H1 (cell line): ENCODE results near the gene TXN2. TPM values are rescaled to one million over a fixed set of nuclear protein-coding genes. Genes with fewer than 3 reads are reported as not detected.

Experiments used
- ATF2 ChIP-seq: IDR thresholded peaks from 2 replicates; pipeline ENCODE4 v1.6.1; 2012; ENCODE audit warnings: low read length, inconsistent platforms
- BACH1 ChIP-seq: IDR thresholded peaks from 2 replicates; pipeline ENCODE4 v1.6.1; 2012; ENCODE audit warnings: low read length, improper control_type of control experiment
- CBX8 ChIP-seq: fragments of 300-800, 300-1000 bp; sonication (generic); IDR thresholded peaks from 2 replicates; pipeline ENCODE4 v1.7.1; 2016; ENCODE audit warnings: low read depth, low read length, borderline replicate concordance
- CEBPB ChIP-seq: IDR thresholded peaks from 2 replicates; pipeline ENCODE4 v1.6.1; 2012; ENCODE audit warnings: low read depth, low read length
- CHD2 ChIP-seq: IDR thresholded peaks from 2 replicates; pipeline ENCODE4 v1.6.1; 2012; ENCODE audit warnings: low read length, improper control_type of control experiment
- CTBP2 ChIP-seq: IDR thresholded peaks from 2 replicates; pipeline ENCODE4 v1.7.0; 2011; ENCODE audit warnings: borderline replicate concordance, mild to moderate bottlenecking, moderate library complexity, mixed read lengths, low read length; ENCODE audit not compliant: insufficient read depth, insufficient read length
- CTCF ChIP-seq, 3 experiments: IDR thresholded peaks; 1 replicate in 2 of 3; 2 replicates in 1 of 3; pipeline versions ENCODE4 v1.5.1 to v1.6.1; 2011; ENCODE audit warnings: low read length in 3 of 3, mild to moderate bottlenecking in 3 of 3, inconsistent platforms in 2 of 3, low read depth in 1 of 3, moderate library complexity in 1 of 3; ENCODE audit not compliant: insufficient read depth in 1 of 3; ENCODE audit errors: control extremely low read depth in 1 of 3
- E2F6 ChIP-seq: IDR thresholded peaks from 2 replicates; pipeline ENCODE4 v1.6.1; 2012; ENCODE audit warnings: inconsistent platforms
- FOSL1 ChIP-seq: IDR thresholded peaks from 2 replicates; pipeline ENCODE4 v1.6.1; 2011; ENCODE audit warnings: mild to moderate bottlenecking, low read depth, low read length, moderate library complexity; ENCODE audit not compliant: insufficient read depth
- GTF2F1 ChIP-seq: IDR thresholded peaks from 2 replicates; pipeline ENCODE4 v1.6.1; 2012; ENCODE audit warnings: low read depth, low read length, improper control_type of control experiment, borderline replicate concordance
- JUN ChIP-seq: IDR thresholded peaks from 2 replicates; pipeline ENCODE4 v1.6.1; 2011; ENCODE audit warnings: low read depth, mild to moderate bottlenecking, improper control_type of control experiment, low read length
- NRF1 ChIP-seq: IDR thresholded peaks from 2 replicates; pipeline ENCODE4 v1.6.1; 2011; ENCODE audit warnings: mild to moderate bottlenecking, low read depth, low read length, improper control_type of control experiment
- RFX5 ChIP-seq: IDR thresholded peaks from 2 replicates; pipeline ENCODE4 v1.6.1; 2011; ENCODE audit warnings: low read depth, low read length, improper control_type of control experiment, borderline replicate concordance
- SP2 ChIP-seq: IDR thresholded peaks from 2 replicates; pipeline ENCODE4 v1.6.1; 2012; ENCODE audit warnings: mild to moderate bottlenecking, low read length, inconsistent platforms
- SRF ChIP-seq: IDR thresholded peaks from 2 replicates; pipeline ENCODE4 v1.6.1; 2011; ENCODE audit warnings: mild to moderate bottlenecking, low read depth, low read length, moderate library complexity
- TEAD4 ChIP-seq: IDR thresholded peaks from 2 replicates; pipeline ENCODE4 v1.6.1; 2012; ENCODE audit warnings: low read depth, low read length, inconsistent platforms, mixed read lengths
- ZNF274 ChIP-seq: IDR thresholded peaks from 2 replicates; pipeline ENCODE4 v1.7.0; 2012; ENCODE audit warnings: low read length, borderline replicate concordance; ENCODE audit errors: extremely low read depth
- polyA plus RNA-seq, 7 experiments: library from polyadenylated mRNA; depleted of rRNA in 3 of 7; stranded (reverse) in 5 of 7; unstranded in 2 of 7; fragments of >200 nt in 5 of 7; fragments of 200-250 nt in 2 of 7; gene quantifications; 1 replicate in 5 of 7; 2 replicates in 1 of 7; 4 replicates in 1 of 7; pipeline versions ENCODE4 v1.2.1 to v1.2.3, GENCODE V29; 2011 to 2013; ENCODE audit warnings: missing spikeins in 2 of 7, mixed read lengths in 2 of 7
- total RNA-seq: library from RNA; stranded (reverse); fragmentation: NEBNext Ultra II Directional; extraction: Animal tissue kit (Norgen Biotek cat#: 25700); gene quantifications from 2 replicates; pipeline ENCODE4 v1.2.1, GENCODE V29; 2021

The TXN2 gene
- total and polyA plus RNA-seq, 2 of the 8 experiments (the other 6 are each of a cell fraction or from before 2014, with no cell fraction given), result 47.5 to 116 TPM

- TF ChIP-seq CTCF (IDR thresholded peaks at IDR 0.05; ENCODE audit: control extremely low read depth in 1 of 3, insufficient read depth in 1 of 3, low read depth in 1 of 3, low read length in 3 of 3) (no peak), CHD2 (no peak), CEBPB (no peak), FOSL1 (no peak), TEAD4 (peak; percentile 82), RFX5 (no peak), NRF1 (no peak), CBX8 (no peak), JUN (peak; percentile 91), SP2 (no peak), CTBP2 (no peak), SRF (no peak), E2F6 (no peak), GTF2F1 (no peak), BACH1 (no peak), ZNF274 (no peak), ATF2 (peak; percentile 60; the same call in 1 of the 2 replicates)
Observed at GRCh38 chr22:36461665-36462649, 19.5 kb downstream of the TXN2 start (continued).
